HG03565 (cell line): ENCODE measurements around the gene SLC31A2.
"Not testable (repeated sequence)": the region's sequence is repeated elsewhere in the genome, so short reads cannot be mapped to it uniquely, and the experiment has no call there.

Source experiments
- ATAC-seq: cut with Tn5 transposase; IDR thresholded peaks from one replicate; pipeline ENCODE4 v1.9.1; 2021; ENCODE audit warnings: mild to moderate bottlenecking, moderate library complexity; ENCODE audit not compliant: unreplicated experiment

The SLC31A2 gene, protein sequence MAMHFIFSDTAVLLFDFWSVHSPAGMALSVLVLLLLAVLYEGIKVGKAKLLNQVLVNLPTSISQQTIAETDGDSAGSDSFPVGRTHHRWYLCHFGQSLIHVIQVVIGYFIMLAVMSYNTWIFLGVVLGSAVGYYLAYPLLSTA

DNA sequence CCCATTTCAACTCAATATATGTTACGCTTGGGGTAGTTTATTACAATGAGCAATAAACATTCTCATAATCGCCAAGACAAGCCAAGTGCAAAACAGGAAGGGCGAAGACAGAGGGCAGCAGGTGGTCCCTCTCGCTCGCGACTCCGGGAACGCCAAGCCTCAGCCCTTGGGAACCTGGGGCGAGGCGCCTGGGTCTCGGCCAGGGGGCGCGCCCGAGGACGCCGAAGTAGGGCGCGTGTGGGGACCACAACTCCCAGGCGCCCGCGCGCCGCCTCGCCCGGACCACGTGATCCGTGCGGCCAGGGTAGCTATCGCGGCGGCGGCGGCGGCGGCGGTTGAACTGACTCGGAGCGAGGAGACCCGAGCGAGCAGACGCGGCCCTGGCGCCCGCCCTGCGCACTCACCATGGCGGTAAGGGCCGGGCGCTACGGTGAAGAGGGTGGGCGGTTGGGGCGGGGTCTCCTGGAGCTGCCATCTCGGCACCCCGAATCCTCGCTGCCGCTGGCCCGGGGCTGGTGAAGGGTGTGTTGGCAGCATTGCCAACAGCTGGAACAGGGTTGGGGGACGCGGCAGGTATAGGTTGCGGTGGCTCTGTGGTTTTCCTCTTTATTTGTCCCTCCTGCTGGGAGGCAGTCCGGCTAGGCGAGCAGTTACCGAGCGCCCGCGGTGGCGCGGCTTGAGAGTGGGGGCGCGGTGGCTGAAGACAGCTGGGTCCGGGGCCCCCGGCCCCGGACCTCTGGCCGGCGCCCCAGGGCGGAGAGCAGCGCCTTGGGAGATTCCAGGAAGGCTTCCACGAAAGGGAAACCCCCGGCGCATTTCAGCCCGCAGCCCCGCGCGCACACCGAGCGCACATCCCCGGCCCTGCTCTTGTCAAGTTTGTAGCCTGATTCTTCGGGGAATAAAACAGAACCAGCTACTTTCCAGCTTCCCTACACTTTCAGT lies at the start of gene SLC31A2:
TSS of gene SLC31A2 (plus strand) at position 338 of the 942 bp plus-strand sequence. CDS start at position 406, 68 bp downstream.
- ATAC-seq, result peak; percentile 89

DNA sequence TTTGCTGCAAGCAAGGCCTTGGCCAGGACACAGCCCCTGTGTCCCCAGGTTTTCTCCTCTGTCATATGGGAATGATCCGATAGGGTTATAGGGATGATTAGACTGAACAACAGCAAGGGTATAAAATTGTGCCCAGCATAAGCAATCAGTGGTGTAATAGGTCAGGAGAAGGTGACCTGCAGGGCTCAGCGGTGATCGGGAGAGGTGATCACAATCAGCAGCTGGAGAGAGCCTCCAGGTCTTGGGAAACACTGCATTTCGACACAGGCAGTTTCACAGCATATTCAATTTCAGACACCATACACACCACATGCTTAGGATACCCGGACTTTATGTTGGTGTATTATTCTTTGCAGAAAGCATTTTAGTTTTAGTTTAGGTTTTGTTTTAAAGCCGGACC lies 45.5 kb upstream of the SLC31A2 start:
- ATAC-seq, result not testable (repeated sequence)

DNA sequence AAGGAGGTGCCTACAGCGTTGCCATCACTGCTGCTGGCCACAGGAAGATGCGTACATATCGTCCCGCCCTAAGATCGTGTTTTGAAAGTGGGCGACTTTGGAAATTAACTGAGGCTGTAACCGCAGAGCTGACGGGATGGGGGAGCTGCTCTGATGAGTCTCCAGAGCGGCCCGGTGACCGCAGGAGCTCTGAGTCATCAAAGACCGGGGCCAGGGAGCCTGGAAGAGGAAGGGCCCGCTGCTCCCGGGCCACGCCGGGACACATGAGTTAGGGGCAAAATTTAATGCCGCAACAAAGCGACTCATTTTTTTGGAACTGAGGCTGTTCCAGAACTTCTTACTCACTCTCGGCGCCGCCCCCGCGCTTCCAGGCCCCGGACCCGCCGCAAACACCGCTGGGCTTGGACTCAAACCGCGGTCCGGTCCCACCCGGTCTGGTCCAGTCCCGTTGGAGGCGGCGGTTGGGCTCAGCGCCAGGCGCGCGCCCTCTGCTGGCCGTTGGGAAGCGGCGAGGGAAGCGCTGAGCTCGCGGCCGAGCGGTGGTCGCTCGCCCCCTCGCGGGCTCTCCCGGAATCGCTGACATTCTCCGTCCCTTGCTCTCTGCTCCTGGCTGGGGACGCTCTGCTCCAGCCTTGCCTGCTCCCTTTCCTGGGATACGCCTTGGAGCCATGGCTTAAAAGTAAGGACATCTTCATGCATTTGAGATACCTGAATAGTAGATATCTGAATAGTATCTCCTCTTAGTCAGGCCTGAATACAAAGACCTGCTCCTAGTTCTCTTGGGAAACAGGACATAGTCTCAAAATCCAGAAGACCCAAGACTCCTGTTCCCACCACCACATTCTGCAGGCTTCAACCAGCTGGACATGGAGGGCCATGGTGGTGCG lies 39.5 kb upstream of the SLC31A2 start:
- ATAC-seq, result peak; percentile 66

DNA sequence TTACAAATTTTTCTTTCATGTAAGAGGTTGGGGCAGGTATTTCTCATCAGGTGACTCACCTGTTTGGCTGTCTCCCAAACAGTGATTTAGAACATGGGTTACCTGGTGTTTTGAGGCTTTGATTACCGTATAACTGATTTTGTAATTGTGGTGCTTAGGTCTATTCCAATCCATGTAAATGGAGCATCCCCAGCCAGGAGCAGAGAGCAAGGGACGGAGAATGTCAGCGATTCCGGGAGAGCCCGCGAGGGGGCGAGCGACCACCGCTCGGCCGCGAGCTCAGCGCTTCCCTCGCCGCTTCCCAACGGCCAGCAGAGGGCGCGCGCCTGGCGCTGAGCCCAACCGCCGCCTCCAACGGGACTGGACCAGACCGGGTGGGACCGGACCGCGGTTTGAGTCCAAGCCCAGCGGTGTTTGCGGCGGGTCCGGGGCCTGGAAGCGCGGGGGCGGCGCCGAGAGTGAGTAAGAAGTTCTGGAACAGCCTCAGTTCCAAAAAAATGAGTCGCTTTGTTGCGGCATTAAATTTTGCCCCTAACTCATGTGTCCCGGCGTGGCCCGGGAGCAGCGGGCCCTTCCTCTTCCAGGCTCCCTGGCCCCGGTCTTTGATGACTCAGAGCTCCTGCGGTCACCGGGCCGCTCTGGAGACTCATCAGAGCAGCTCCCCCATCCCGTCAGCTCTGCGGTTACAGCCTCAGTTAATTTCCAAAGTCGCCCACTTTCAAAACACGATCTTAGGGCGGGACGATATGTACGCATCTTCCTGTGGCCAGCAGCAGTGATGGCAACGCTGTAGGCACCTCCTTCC lies 37.9 kb upstream of the SLC31A2 start:
- peak; percentile 55 for ATAC-seq

DNA sequence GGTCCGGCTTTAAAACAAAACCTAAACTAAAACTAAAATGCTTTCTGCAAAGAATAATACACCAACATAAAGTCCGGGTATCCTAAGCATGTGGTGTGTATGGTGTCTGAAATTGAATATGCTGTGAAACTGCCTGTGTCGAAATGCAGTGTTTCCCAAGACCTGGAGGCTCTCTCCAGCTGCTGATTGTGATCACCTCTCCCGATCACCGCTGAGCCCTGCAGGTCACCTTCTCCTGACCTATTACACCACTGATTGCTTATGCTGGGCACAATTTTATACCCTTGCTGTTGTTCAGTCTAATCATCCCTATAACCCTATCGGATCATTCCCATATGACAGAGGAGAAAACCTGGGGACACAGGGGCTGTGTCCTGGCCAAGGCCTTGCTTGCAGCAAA lies 32.0 kb upstream of the SLC31A2 start:
- ATAC-seq, result not testable (repeated sequence)

DNA sequence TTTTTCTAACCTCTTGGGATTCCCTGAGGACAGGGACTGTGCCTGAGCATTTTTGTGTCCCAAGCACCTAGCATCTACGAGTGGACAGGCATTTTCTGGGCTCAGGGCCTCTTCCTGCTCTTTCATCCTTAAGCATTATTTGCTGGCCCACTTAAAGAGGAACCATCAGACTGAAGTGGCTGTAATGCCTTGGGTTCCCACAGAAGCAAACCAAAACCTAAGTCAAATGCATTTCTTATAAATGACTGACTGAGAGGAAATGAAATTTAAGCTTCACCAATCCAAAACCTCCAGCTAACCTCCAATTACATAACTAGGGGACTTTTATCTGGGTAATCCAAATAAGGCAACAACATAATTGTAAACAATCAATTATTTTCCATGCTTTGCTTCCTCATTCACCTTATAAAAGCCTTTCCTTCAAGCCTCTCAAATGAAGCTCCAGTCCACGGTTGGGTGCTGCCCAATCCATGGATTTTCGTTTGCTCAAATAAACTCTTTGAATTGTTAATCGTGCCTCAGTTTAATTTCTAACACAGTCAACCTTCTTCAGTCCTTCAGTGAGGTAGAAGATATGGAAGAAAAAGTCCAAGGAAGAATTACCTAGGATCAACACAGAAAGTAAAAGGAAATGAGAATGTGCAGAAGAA lies 25.3 kb upstream of the SLC31A2 start:
- no peak for ATAC-seq

DNA sequence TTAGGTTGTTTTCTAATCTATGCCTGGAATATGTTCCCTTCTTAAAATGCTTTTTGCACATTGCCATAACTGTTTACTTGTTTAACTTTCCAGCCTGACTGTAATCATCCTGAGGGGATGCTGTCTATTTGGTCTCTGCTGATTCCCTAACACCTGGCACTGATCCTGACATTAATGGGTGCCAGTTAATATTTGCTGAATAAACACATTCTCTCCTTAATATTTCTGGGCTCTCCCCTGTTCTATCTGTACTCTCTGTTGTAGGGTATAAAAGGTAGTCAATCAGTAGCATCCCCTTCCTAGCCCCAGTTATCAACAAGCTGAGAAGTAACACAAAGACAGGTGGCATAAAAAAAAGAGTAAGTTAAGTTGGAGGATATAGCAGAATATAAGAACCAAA lies 21.3 kb upstream of the SLC31A2 start:
- ATAC-seq, result no peak

DNA sequence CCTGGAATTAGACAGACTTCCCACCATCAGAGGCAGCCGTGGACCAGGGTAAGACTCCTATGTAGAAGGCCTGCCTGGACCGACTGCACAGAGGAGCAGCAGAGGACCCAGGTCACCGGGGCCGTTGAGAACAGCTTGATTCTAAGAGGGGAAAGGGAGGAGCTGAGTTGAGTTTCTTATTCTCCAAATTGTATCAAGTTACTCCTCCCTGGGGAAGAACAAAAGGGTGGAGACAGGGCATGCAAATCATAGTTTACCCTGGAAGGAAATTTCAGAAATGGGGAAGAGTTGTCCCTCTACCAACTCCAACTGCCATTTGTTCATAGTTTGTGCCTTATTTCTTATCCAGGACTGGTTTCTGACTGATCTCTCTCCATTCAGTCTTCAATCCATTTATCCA lies 20.9 kb upstream of the SLC31A2 start:
- ATAC-seq, result no peak

DNA sequence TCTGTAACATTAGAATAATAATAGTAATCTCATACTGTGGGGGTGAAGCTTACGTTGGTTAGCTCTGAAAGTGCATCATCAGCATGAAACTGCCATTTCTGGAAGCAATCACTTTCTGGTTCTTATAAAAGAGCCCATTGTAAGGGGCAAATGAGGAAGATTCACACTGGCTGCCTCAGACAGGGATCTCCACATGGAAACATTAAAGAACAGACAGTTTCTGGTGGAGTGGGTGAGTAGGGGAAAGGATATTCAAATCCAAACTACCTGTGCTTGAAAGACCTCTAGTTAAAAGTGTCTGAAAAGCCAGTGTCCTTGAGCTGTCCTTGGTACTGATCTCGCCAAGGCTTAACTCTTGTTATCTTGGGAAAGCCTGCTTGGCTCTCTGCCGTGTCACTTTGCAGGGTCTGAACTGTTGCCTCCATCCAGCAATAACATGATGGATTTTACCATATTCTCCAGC lies 19.1 kb upstream of the SLC31A2 start:
- ATAC-seq, result no peak

DNA sequence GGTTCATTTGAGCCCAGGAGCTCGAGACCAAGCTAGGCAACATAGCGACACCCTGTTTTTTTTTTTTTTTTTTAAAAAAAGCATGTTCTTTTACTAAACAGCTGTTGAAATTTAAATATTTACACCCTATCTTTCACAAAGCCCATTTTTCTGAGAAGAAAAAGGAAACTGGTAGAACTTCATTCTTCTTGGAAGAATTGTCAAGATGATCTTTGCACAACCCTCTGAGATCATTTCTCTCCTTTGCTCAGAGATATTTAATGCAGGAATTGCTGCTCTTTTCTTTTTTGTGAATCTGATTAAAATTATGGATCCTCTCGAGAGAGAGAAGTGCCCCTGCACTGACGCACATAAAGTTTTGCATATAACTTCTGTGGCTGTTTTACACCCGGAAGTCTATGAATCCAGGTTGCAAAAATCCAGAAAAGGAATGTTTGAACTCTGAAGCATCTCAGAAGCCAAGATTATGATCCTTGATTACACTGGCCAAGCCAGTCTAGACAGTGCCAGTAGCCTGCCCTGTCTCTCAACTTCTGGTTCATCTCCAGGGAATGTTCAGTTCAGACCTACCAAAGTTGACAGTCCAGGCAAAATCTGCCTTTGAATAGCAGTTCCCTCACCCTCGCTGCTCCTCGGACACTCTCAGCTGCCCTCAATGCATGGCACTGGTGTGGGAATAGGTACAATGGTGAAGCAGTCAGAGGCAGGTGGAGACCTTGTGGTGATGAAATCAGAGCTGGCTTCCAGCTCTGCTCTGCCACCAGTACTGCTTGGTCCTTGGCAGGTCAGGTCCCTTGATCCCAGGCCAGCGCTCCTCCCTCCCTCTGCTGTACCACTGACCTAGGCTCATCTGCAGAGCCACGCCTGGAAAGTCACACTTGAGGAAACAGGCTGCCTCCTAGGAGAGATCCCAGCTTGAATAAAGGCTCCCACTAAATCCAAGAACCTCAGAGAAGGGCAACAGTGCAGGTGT lies 13.3 kb upstream of the SLC31A2 start:
- ATAC-seq, result no peak

DNA sequence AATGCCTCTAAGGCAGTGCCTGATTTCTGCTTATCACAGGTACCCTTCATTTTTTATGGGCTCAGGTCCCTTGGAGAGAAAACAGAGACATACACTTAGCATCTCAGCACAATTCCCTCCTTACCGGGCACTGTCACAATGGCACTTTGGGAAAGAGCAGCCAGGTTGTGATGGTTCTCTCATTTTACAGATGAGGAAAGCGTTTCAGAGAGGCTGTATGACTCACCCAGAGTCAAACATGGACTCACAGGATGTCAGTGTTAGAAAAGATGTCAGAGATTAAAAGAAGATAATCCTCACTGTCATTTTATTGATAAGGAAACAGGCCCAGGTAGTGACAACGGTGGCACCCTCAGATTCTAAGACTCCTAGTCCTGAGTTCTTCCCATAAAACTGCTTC lies 12.0 kb upstream of the SLC31A2 start:
- no peak for ATAC-seq

DNA sequence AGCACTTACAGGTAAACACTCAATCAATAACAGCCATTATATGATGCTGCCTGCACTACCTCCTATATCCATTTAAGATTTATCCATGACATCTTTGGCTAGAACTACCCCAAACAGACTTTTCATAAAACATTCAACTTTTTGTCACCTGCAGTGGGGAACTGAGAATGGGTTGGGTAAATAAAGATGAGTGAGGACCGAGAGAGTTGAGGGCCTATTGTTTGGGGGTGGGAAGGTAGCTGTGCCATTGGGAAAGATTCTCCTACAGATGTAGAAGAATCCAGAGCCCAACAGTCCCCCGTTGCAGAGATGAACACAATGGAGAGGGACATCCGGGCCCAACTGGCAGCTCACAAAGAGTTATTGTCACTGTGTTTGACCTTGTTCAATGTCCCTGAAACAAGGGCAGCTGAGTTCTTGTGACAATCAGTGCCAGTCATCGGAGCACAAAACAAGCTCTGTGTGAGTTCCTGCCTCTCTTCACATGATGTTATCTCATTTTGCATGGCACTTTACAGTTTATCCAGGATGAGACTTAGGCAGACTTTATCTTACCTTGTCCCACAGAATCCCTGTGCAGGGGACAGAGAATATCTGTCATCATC lies 11.5 kb upstream of the SLC31A2 start:
- ATAC-seq, result no peak

DNA sequence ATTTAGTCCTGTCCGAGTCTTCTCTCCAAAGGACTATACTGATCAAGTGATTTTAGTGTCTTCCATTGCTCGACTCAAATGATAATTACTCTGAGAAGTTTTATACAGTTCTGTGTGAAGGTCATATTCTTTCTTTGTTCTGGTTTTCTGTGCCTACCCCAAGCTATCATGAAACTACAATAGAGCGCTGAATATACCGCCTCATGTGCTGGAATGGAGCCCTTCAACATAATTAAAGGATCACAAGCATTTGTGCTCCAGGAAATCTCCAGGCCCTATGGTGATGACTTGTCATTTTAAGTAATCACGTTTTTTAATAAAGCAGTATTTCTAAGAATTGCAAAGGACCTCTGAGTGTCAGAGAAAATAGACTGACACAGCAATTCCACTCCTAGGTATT lies 10.9 kb upstream of the SLC31A2 start:
- no peak for ATAC-seq

DNA sequence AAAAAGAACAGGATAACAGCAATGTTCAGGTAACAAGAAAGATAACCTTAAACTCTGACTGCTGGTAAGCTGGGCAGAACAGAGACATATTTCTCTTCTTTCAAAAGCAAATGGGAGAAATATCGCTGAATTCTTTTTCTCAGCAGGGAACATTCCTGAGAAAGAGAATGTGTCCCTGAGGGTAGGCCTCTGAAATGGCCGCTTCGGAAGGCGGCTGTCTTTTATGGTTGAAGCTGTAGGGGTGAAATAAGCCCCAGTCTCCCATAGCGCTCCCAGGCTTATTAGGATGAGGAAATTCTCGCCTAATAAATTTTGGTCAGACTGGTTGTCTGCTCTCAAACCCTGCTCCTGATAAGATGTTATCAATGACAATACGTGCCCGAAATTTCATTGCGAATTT lies 9.9 kb upstream of the SLC31A2 start:
- ATAC-seq, result not testable (repeated sequence)

DNA sequence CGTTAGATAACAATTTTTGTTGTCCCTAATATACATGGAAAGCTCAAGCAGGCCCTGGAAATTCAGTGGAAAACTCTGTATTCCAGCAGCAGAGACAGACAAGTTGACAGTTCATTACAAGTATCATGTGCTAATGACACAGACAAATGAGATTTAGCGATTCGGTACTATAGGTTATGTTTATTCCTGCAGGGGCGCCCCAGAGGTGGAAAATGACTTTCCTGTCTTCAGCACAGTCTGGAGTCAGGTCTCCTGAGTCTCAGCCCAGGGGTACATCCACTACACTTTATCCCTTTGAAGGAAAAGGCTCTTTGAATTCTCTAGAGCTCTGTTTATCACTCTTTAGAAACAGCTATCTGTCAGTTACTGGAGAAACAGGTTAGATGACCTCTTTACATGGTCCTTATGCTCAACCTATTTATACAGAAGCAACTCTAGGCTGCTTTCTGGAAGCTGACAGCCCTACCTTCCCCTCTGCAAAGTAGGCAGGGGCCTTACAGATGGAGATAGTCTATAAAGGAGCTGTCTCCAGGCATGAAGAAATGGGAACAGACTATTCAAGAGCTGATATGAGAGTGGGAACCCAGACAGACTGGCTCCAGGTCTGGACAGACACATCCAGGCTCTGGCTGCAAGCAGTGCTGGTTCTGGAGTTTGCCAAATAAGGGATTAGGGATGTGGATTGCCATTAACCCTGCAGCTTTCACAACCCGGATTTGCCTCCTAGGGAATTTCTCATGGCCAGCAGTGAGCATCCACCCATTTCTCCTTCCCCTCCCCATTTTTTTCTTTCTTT lies 7.2 kb upstream of the SLC31A2 start:
- no peak for ATAC-seq

DNA sequence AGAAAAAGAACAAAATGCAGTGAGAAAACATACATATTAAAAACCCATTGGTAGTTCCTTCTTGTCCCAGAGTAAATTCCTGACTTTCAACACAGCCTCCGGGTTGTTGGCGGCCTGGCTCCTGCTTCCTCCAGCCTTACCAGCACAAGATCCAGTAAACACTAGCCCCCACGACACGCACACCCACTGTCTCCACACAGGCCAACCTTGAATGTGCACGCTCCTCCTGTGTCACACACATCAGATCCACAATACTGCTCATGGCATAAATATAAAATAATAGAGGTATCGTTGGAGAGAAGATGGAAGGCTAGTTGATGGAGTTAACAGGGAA lies 2.5 kb upstream of the SLC31A2 start:
- ATAC-seq, result no peak

DNA sequence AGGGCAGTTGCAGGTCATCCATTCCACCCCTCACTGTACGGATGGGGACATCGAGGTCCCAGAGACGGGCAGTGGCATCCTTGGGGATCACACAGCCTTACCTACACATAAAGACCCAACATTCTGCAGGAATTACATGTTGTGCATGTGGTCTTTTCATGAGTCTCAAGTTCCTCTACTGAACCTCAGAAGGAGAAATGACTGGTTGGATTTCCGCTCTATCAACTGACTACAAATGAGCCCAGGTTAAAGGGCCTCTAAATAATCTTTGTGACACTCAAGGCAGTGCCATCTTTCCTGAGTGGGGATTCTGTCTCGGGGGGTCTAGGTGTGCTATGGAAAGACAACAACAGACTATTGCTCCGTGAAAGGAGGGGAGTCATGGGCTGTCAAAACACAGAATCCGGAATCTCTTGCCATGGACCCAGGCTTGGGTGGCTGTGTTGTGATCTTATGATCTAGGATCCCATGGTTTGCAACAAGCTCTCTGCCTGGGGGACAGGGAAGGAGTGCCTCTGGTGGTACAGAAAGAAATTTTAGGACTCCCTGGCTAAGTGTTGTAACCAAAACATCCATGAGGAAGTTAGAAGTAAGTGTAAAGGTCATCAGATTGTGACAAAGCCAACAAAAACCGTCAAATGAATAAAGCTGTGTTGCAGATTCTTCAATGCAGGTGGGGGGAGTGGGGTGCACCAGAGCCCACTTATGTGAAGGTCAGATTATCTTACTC lies 1.9 kb upstream of the SLC31A2 start:
- ATAC-seq, result no peak
